IMR-90 (cell line): Measurements from ENCODE around the gene CYP2C18. TPM values are rescaled to one million over a fixed set of nuclear protein-coding genes. Genes with fewer than 3 reads are reported as not detected.

ENCODE experiments used
- ATAC-seq: fragments of 200-7000 bp; cut with Tn5 transposase; 2 replicates; pipeline ENCODE4 v1.9.1; 2020; ENCODE audit warnings: low read depth, mild to moderate bottlenecking, moderate library complexity
- BruUV-seq: library from RNA; stranded (reverse); fragments of 400-500 nt; replicated peaks from 2 replicates; lab custom pipeline; 2021; lab: Mats Ljungman, UMichigan
- CTCF ChIA-PET: fragments of 300-600 bp; formaldehyde crosslinking; extraction: SDS; loops from one replicate; lab custom pipeline; 2021; ENCODE audit warnings: antibody characterized with exemption; lab: Yijun Ruan, JAX
- POLR2A ChIA-PET: fragments of 300-600 bp; sonication (Branson Sonifier 250); formaldehyde crosslinking; loops from one replicate; lab custom pipeline; 2022; ENCODE audit warnings: antibody characterized with exemption; ENCODE audit not compliant: unreplicated experiment; lab: Charles Lee
- DNase-seq: peaks from one replicate; pipeline ENCODE4 v3.0.0; 2013
- H2AFZ ChIP-seq: replicated peaks from 2 replicates; pipeline ENCODE3; 2013; ENCODE audit warnings: low read length, mild to moderate bottlenecking; ENCODE audit not compliant: poor library complexity
- H2AK5ac ChIP-seq: 2 replicates; pipeline ENCODE4 v1.6.1; 2013; ENCODE audit warnings: low read depth, low read length, inconsistent platforms
- H2AK9ac ChIP-seq: replicated peaks from 2 replicates; pipeline ENCODE3; 2013; ENCODE audit warnings: mild to moderate bottlenecking, low read depth, low read length, moderate library complexity; ENCODE audit not compliant: poor library complexity
- H2BK120ac ChIP-seq: 2 replicates; pipeline ENCODE4 v1.6.1; 2013; ENCODE audit warnings: low read depth, low read length, inconsistent platforms
- H2BK15ac ChIP-seq: 3 replicates; pipeline ENCODE4 v1.6.1; 2013; ENCODE audit warnings: low read depth, low read length, inconsistent platforms
- H2BK20ac ChIP-seq: 2 replicates; pipeline ENCODE4 v1.6.1; 2013; ENCODE audit warnings: low read depth, mild to moderate bottlenecking, inconsistent platforms, low read length, moderate library complexity
- H2BK5ac ChIP-seq: 2 replicates; pipeline ENCODE4 v1.6.1; 2013; ENCODE audit warnings: mild to moderate bottlenecking, low read depth, low read length, inconsistent platforms; ENCODE audit not compliant: poor library complexity, severe bottlenecking
- H3K14ac ChIP-seq: replicated peaks from 2 replicates; pipeline ENCODE4 v1.6.1; 2013; ENCODE audit warnings: low read depth, low read length, inconsistent platforms
- H3K18ac ChIP-seq: 2 replicates; pipeline ENCODE4 v1.6.1; 2013; ENCODE audit warnings: low read depth, low read length, control low read depth
- H3K23ac ChIP-seq: 2 replicates; pipeline ENCODE4 v1.6.1; 2013; ENCODE audit warnings: low read depth, low read length, inconsistent platforms
- H3K27ac ChIP-seq: 2 replicates; pipeline ENCODE4 v1.5.1; 2013; ENCODE audit warnings: mild to moderate bottlenecking, control low read depth, low read length; ENCODE audit not compliant: insufficient read depth
- H3K27me3 ChIP-seq: 2 replicates; pipeline ENCODE4 v1.6.1; 2013; ENCODE audit warnings: low read length; ENCODE audit not compliant: control insufficient read depth, insufficient read depth
- H3K36me3 ChIP-seq: 2 replicates; pipeline ENCODE4 v1.6.1; 2013; ENCODE audit warnings: low read length, mixed read lengths; ENCODE audit not compliant: control insufficient read depth, insufficient read depth
- H3K4ac ChIP-seq: 2 replicates; pipeline ENCODE4 v1.6.1; 2013; ENCODE audit warnings: low read depth, low read length, inconsistent platforms
- H3K4me1 ChIP-seq: 2 replicates; pipeline ENCODE4 v1.6.1; 2013; ENCODE audit warnings: low read length, mixed read lengths; ENCODE audit not compliant: control insufficient read depth, insufficient read depth
- H3K4me2 ChIP-seq: 2 replicates; pipeline ENCODE4 v1.6.1; 2013; ENCODE audit warnings: low read depth, mild to moderate bottlenecking, control low read depth, low read length, moderate library complexity
- H3K4me3 ChIP-seq: 2 replicates; pipeline ENCODE4 v1.5.1; 2013; ENCODE audit warnings: low read depth, mild to moderate bottlenecking, control low read depth, low read length, moderate library complexity; ENCODE audit not compliant: insufficient read depth
- H3K56ac ChIP-seq: 2 replicates; pipeline ENCODE4 v1.6.1; 2013; ENCODE audit warnings: low read length, inconsistent platforms; ENCODE audit not compliant: insufficient read depth; ENCODE audit errors: extremely low read depth
- H3K79me1 ChIP-seq, 2 experiments: 2 replicates each; pipeline ENCODE4 v1.6.1; 2013; ENCODE audit warnings: low read length in 2 of 2, inconsistent platforms in 1 of 2, low read depth in 1 of 2
- H3K9ac ChIP-seq: 2 replicates; pipeline ENCODE4 v1.6.1; 2013; ENCODE audit warnings: low read depth, low read length, control low read depth
- H3K9me1 ChIP-seq: 2 replicates; pipeline ENCODE4 v1.6.1; 2013; ENCODE audit warnings: low read length, inconsistent platforms; ENCODE audit not compliant: insufficient read depth
- H3K9me3 ChIP-seq: 2 replicates; pipeline ENCODE4 v1.6.1; 2013; ENCODE audit warnings: low read length; ENCODE audit not compliant: control insufficient read depth, insufficient read depth
- H4K20me1 ChIP-seq: 2 replicates; pipeline ENCODE4 v1.6.1; 2013; ENCODE audit warnings: low read length, inconsistent platforms; ENCODE audit not compliant: insufficient read depth
- H4K5ac ChIP-seq: 2 replicates; pipeline ENCODE4 v1.6.1; 2013; ENCODE audit warnings: mild to moderate bottlenecking, low read depth, low read length, control low read depth
- H4K8ac ChIP-seq, 2 experiments: 2 replicates each; pipeline ENCODE4 v1.6.1; 2013; ENCODE audit warnings: low read depth in 2 of 2, low read length in 2 of 2, control low read depth in 1 of 2, inconsistent platforms in 1 of 2
- H4K91ac ChIP-seq: 2 replicates; pipeline ENCODE4 v1.6.1; 2013; ENCODE audit warnings: low read depth, low read length, inconsistent platforms; ENCODE audit not compliant: insufficient read depth
- BHLHE40 ChIP-seq: fragments of 150-350 bp; IDR thresholded peaks from 2 replicates; pipeline ENCODE4 v1.6.1; 2016; ENCODE audit warnings: mild to moderate bottlenecking, low read depth, low read length
- CEBPB ChIP-seq: IDR thresholded peaks from 2 replicates; pipeline ENCODE4 v1.6.1; 2012; ENCODE audit warnings: low read depth, low read length, improper control_type of control experiment
- CHD1 ChIP-seq: IDR thresholded peaks from 2 replicates; pipeline ENCODE4 v1.6.1; 2012; ENCODE audit warnings: low read depth, low read length, improper control_type of control experiment
- CTCF ChIP-seq: conservative IDR thresholded peaks from 2 replicates; pipeline ENCODE4 v1.5.1; 2012; ENCODE audit warnings: mild to moderate bottlenecking, low read depth, low read length, improper control_type of control experiment
- ELK1 ChIP-seq: fragments of 150-350 bp; IDR thresholded peaks from 2 replicates; pipeline ENCODE4 v1.6.1; 2016; ENCODE audit warnings: low read depth, mild to moderate bottlenecking, low read length, moderate library complexity, borderline replicate concordance
- FOS ChIP-seq: fragments of 150-350 bp; IDR thresholded peaks from 2 replicates; pipeline ENCODE4 v1.6.1; 2016; ENCODE audit warnings: low read depth, low read length
- MAFK ChIP-seq: IDR thresholded peaks from 2 replicates; pipeline ENCODE4 v1.6.1; 2012; ENCODE audit warnings: low read depth, low read length, improper control_type of control experiment
- MAZ ChIP-seq: IDR thresholded peaks from 2 replicates; pipeline ENCODE4 v1.6.1; 2012; ENCODE audit warnings: low read depth, mild to moderate bottlenecking, low read length, improper control_type of control experiment, moderate library complexity, borderline replicate concordance
- MXI1 ChIP-seq: IDR thresholded peaks from 2 replicates; pipeline ENCODE4 v1.6.1; 2012; ENCODE audit warnings: low read depth, mild to moderate bottlenecking, low read length, moderate library complexity, borderline replicate concordance
- NFE2L2 ChIP-seq: fragments of 150-350 bp; IDR thresholded peaks from 2 replicates; pipeline ENCODE4 v1.6.1; 2016; ENCODE audit warnings: low read depth, mild to moderate bottlenecking, low read length
- POLR2A ChIP-seq: IDR thresholded peaks from 2 replicates; pipeline ENCODE4 v1.6.1; 2012; ENCODE audit warnings: mild to moderate bottlenecking, low read depth, low read length
- RAD21 ChIP-seq: IDR thresholded peaks from 2 replicates; pipeline ENCODE4 v1.6.1; 2012; ENCODE audit warnings: low read length, improper control_type of control experiment
- RCOR1 ChIP-seq: IDR thresholded peaks from 2 replicates; pipeline ENCODE4 v1.6.1; 2012; ENCODE audit warnings: mild to moderate bottlenecking, low read length, improper control_type of control experiment; ENCODE audit not compliant: insufficient replicate concordance
- RFX5 ChIP-seq: IDR thresholded peaks from 2 replicates; pipeline ENCODE4 v1.8.0; 2012; ENCODE audit warnings: low read depth, mild to moderate bottlenecking, low read length, moderate library complexity
- SMC3 ChIP-seq: fragments of 150-350 bp; IDR thresholded peaks from 2 replicates; pipeline ENCODE4 v1.6.1; 2016; ENCODE audit warnings: low read depth, mild to moderate bottlenecking, antibody characterized with exemption, low read length, moderate library complexity
- USF2 ChIP-seq: fragments of 150-350 bp; IDR thresholded peaks from 2 replicates; pipeline ENCODE4 v1.6.1; 2017; ENCODE audit warnings: mild to moderate bottlenecking, antibody characterized with exemption, low read length, low read depth
- WGBS, 2 experiments: methylation state at CpG; one replicate each; pipeline versions ENCODE4 v1.1.5 to v1.1.7; 2013; ENCODE audit warnings: missing lambda C conversion rate in 2 of 2; ENCODE audit not compliant: insufficient read length in 1 of 2; ENCODE audit errors: extremely low coverage in 2 of 2; 5-methylcytosine and 5-hydroxymethylcytosine counted together
- dilution Hi-C: fragments of 300-500 bp; cut with HindIII; formaldehyde crosslinking; loops from one replicate; pipeline ENCODE4 v1.14.3; 2018; ENCODE audit warnings: low sequenced_read_pairs; ENCODE audit not compliant: unreplicated experiment
- in situ Hi-C: fragments of 300-500 bp; cut with MboI; formaldehyde crosslinking; loops from 3 replicates; pipeline ENCODE4 v1.14.3; 2019; ENCODE audit warnings: low sequenced_read_pairs, inconsistent platforms, mixed read lengths
- intact Hi-C: fragments of 100-400 bp; cut with micrococcal nuclease; formaldehyde crosslinking; loops from 2 replicates; pipeline ENCODE4 v1.10.0; 2022
- polyA plus RNA-seq, 3 experiments: library from polyadenylated mRNA; depleted of rRNA; stranded (reverse); fragments of >200 nt; gene quantifications; 2 replicates each; pipeline ENCODE4 v1.2.3, GENCODE V29; 2012; ENCODE audit warnings: low replicate concordance in 1 of 3
- total RNA-seq: library from RNA; depleted of rRNA; stranded (reverse); fragments of >200 nt; gene quantifications from 2 replicates; pipeline ENCODE4 v1.2.3, GENCODE V29; 2012

Gene CYP2C18
- total and polyA plus RNA-seq, 2 of the 4 experiments (the other 2 are of a cell fraction) = not detected

GRCh38 chr10:94687625-94688248 is 4.2 kb downstream of the CYP2C18 start:
- H3K4ac ChIP-seq = no peak overlapping the region
- no peaks in the 10 kb centered on the region for H3K79me1 ChIP-seq
- H3K36me3 ChIP-seq = no peaks in the 10 kb centered on the region
- no peaks in the 10 kb centered on the region for H3K9me1 ChIP-seq
- WGBS, 2 experiments = 67% methylated on average over 2 of the region's 11 CpGs; no CpG with 5 or more reads in 1 of the 2 experiments
- ATAC-seq (no peak), DNase-seq (no peak)
- H4K91ac ChIP-seq = no peak overlapping the region
- no peaks in the 10 kb centered on the region for H3K4me1 ChIP-seq
- in situ Hi-C loops (no loop called here), dilution Hi-C loops (no loop called here), intact Hi-C loops (no loop called here)
- no peak overlapping the region for H3K27ac ChIP-seq
- no peak overlapping the region for H4K5ac ChIP-seq
- no peak overlapping the region for H2BK120ac ChIP-seq
- no peak overlapping the region for H3K14ac ChIP-seq
- no peak overlapping the region for H2BK20ac ChIP-seq
- no peak overlapping the region for H2AK5ac ChIP-seq
- no peaks in the 10 kb centered on the region for H4K20me1 ChIP-seq
- no peak overlapping the region for H3K56ac ChIP-seq
- no peak overlapping the region for H2AK9ac ChIP-seq
- POLR2A ChIA-PET = no interaction called here
- H2AFZ ChIP-seq = no peak overlapping the region
- H3K18ac ChIP-seq = no peak overlapping the region
- no peaks in the 10 kb centered on the region for H3K27me3 ChIP-seq
- TF ChIP-seq RFX5 (no peak), SMC3 (no peak), RCOR1 (no peak), FOS (no peak), ELK1 (no peak), CTCF (no peak), USF2 (no peak), POLR2A (no peak), MAFK (no peak), MAZ (no peak), BHLHE40 (no peak), CHD1 (no peak), RAD21 (no peak), MXI1 (no peak), NFE2L2 (no peak), CEBPB (no peak)
- H3K4me2 ChIP-seq = no peak overlapping the region
- H2BK15ac ChIP-seq = no peak overlapping the region
- no peak overlapping the region for H3K4me3 ChIP-seq
- CTCF ChIA-PET = no interaction called here
- H4K8ac ChIP-seq = no peak overlapping the region
- H2BK5ac ChIP-seq = no peak overlapping the region
- no peaks in the 10 kb centered on the region for H3K9me3 ChIP-seq
- no peak overlapping the region for H3K9ac ChIP-seq
- no TSS peak for BruUV-seq
- H3K23ac ChIP-seq = no peak overlapping the region
